ACC112 (cell line): ENCODE results near the gene RGS10.
"Not testable (repeated sequence)": the region's sequence is repeated elsewhere in the genome, so short reads cannot be mapped to it uniquely, and the experiment has no call there.

ENCODE experiments used
- H2AFZ ChIP-seq: fragments of 200-600 bp; sonication (generic); one replicate; pipeline ENCODE4 v1.6.0; 2017; ENCODE audit warnings: antibody characterized with exemption, low read length; ENCODE audit not compliant: unreplicated experiment
- H3K27ac ChIP-seq: fragments of 200-600 bp; sonication (generic); 2 replicates; pipeline ENCODE4 v1.5.1; 2014; ENCODE audit warnings: low read depth, mild to moderate bottlenecking, antibody characterized with exemption, low read length, moderate library complexity
- H3K27me3 ChIP-seq: fragments of 200-600 bp; sonication (generic); 2 replicates; pipeline ENCODE4 v1.6.1; 2014; ENCODE audit warnings: mild to moderate bottlenecking, antibody characterized with exemption, low read length, moderate library complexity, mixed read lengths; ENCODE audit not compliant: insufficient read depth
- H3K36me3 ChIP-seq: fragments of 200-600 bp; sonication (generic); 2 replicates; pipeline ENCODE4 v1.6.1; 2016; ENCODE audit warnings: mild to moderate bottlenecking, antibody characterized with exemption, low read length, moderate library complexity, mixed read lengths; ENCODE audit not compliant: insufficient read depth
- H3K4me1 ChIP-seq: fragments of 200-600 bp; sonication (generic); one replicate; pipeline ENCODE4 v1.6.1; 2016; ENCODE audit warnings: low read length, mixed read lengths; ENCODE audit not compliant: insufficient read depth, unreplicated experiment, control insufficient read depth
- H3K4me3 ChIP-seq: fragments of 200-600 bp; sonication (generic); 2 replicates; pipeline ENCODE4 v1.5.1; 2014; ENCODE audit warnings: mild to moderate bottlenecking, low read depth, low read length
- H3K79me2 ChIP-seq: fragments of 200-600 bp; sonication (generic); one replicate; pipeline ENCODE4 v1.6.0; 2016; ENCODE audit warnings: low read length; ENCODE audit not compliant: control insufficient read depth, unreplicated experiment, insufficient read depth

The RGS10 gene

DNA sequence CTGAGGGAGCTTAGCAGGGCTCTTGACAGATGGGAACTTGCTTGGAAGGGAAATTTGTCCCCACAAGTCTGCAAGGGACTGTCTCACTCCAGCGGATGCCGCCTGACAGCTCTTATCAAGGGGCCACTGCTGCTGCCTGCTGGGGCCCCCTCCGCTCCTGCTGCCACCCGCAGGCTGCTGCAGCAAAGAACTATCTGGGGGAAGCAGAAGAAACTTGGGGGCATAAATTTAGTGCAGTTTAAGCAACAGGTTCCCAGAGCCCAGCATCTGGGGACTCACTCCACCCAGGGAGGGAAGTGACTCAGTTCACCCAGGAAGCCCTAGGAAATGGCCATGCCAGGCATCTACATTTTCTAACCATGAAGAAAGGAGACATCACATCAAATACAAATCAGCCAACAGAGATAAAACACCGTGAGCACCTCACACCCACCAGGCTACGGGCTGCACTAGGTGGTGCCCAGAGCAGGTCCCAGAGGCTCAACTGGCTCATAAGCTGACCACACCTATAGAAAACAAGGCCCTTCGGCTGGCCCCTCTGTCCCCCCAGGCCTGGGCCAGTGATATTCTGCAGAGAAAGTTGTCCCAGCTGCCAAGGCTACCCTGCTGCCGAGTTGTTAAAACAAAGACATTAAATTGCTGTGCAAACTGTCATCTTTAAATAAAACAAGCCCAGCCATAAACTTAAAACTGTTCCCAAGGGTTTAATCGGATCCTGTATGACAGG is 3.7 kb downstream of the RGS10 start:
- Histone ChIP-seq H3K36me3 (no peaks in the 10 kb centered on the region), H2AFZ (no peak overlapping the region), H3K4me1 (peaks cover 32% of the 10 kb centered on the region), H3K27me3 (no peaks in the 10 kb centered on the region), H3K4me3 (no peak overlapping the region), H3K27ac (no peak overlapping the region), H3K79me2 (peaks cover 55% of the 10 kb centered on the region)

DNA sequence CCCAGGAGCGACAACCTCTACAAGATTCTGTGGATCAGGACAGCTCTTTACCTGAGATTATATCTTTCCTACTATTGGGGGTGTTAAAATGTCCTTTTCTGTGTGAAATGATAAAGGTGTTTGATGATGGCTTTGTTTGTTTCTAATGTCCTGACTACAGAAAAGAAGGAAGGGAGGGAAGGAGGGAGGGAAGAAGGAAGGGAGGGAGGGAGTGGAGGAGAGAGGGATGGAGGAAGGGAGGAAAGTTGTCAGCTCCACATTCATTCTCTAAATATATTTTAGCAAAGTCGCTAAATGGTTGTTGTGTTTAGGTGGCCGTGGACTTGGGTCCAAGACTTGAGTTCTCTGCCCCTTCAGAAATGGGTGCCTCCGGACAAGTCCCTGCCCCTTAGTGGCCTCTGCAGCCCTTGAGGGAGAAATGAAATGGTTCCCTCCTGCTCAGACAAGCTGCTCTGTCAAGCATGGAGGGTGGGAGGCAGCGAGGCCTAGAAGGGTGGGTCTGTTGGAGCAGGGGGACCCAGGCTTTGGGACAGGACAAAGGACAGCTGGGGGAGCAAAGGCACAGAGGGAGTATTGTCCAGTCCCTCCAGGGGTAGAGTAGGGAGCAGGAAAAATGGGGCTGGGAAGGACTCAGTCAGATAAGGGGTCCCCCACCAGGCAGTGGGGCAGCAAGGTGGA is 4.4 kb downstream of the RGS10 start:
- Histone ChIP-seq H2AFZ (no peak overlapping the region), H3K79me2 (peaks cover 55% of the 10 kb centered on the region), H3K4me1 (peaks cover 28% of the 10 kb centered on the region), H3K36me3 (no peaks in the 10 kb centered on the region), H3K27me3 (no peaks in the 10 kb centered on the region), H3K27ac (no peak overlapping the region), H3K4me3 (no peak overlapping the region)

DNA sequence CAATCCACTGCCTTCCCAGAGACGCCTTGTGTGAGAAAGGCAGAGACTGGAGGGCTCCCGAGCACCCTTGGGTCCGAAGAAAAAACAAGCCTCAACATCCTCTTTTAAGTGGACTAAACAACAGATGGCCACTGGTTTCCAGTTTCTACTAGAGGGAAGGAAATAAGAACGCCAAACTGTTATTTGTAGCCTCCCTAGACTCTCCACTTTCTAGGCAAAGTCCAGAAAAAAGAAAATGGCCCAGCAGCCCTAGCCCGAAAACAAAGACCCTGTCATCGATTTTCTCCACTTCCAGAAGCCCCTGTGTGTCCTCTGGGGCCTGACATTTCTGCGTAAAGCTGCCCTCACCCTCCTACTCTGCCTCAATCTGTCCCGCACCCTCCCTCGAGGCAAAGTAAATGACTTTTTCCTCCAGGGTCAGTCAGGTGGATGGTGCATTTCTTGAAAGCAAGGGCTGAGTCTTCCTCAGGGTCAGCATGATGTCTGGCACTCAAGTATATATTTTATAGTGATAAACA is 6.0 kb downstream of the RGS10 start:
- Histone ChIP-seq H3K36me3 (no peaks in the 10 kb centered on the region), H3K79me2 (peaks cover 53% of the 10 kb centered on the region), H2AFZ (no peak overlapping the region)

GRCh38 chr10:119535837-119536507 is 6.5 kb downstream of the RGS10 start:
- Histone ChIP-seq H3K79me2 (peaks cover 51% of the 10 kb centered on the region), H3K36me3 (no peaks in the 10 kb centered on the region), H3K4me3 (no peak overlapping the region), H3K27me3 (no peaks in the 10 kb centered on the region), H3K27ac (no peak overlapping the region), H3K4me1 (peaks cover 20% of the 10 kb centered on the region), H2AFZ (no peak overlapping the region)

More for the DNA sequence above, 6.0 kb downstream of the RGS10 start:
- Histone ChIP-seq H3K27me3 (no peaks in the 10 kb centered on the region), H3K27ac (no peak overlapping the region), H3K4me1 (peaks cover 26% of the 10 kb centered on the region), H3K4me3 (no peak overlapping the region)

GRCh38 chr10:119535305-119535704 is 7.2 kb downstream of the RGS10 start:
- H3K4me1 ChIP-seq: peaks cover 16% of the 10 kb centered on the region
- no peak overlapping the region for H3K27ac ChIP-seq
- no peak overlapping the region for H2AFZ ChIP-seq
- peaks cover 49% of the 10 kb centered on the region for H3K79me2 ChIP-seq
- H3K27me3 ChIP-seq: no peaks in the 10 kb centered on the region
- no peaks in the 10 kb centered on the region for H3K36me3 ChIP-seq
- H3K4me3 ChIP-seq: no peak overlapping the region

GRCh38 chr10:119533473-119533872 is 9.0 kb downstream of the RGS10 start:
- Histone ChIP-seq H3K4me3 (no peak overlapping the region), H3K4me1 (peaks cover 10% of the 10 kb centered on the region), H3K27ac (no peak overlapping the region), H3K79me2 (peaks cover 31% of the 10 kb centered on the region), H2AFZ (no peak overlapping the region), H3K36me3 (no peaks in the 10 kb centered on the region), H3K27me3 (no peaks in the 10 kb centered on the region)

- H2AFZ ChIP-seq, H3K36me3 ChIP-seq, H3K27me3 ChIP-seq, H3K27ac ChIP-seq, H3K4me3 ChIP-seq: not testable (repeated sequence)
- H3K4me1 ChIP-seq: peaks cover 10% of the 10 kb centered on the region
- peaks cover 32% of the 10 kb centered on the region for H3K79me2 ChIP-seq
These were observed 9.7 kb downstream of the RGS10 start for GRCh38 chr10:119532791-119533190.

- peaks cover 10% of the 10 kb centered on the region for H3K4me1 ChIP-seq
These were observed 10.3 kb downstream of the RGS10 start for GRCh38 chr10:119532251-119532650.

DNA sequence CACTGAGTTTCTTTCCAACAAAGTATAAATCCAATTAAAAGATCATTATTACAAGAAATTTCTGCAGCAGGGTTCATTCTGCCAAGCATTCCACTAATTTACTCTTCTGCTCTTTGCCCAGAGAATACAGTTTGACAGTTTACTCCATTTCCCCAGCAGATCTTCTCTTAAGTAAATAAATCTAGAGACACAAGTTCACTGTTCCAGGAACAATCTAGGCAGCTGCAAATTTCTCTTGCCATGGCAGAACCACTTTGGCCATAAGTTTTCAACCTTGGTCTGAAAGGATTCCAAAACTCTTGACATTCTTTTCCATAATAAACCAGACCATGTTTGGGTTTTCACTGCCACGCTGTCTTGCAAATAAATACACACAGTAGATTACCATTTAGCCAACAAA is 11.5 kb downstream of the RGS10 start:
- no peak overlapping the region for H3K27ac ChIP-seq

More at GRCh38 chr10:119532251-119532650, 10.3 kb downstream of the RGS10 start:
- peaks cover 33% of the 10 kb centered on the region for H3K79me2 ChIP-seq
- not testable (repeated sequence) for H3K36me3 ChIP-seq, H2AFZ ChIP-seq, H3K27ac ChIP-seq, H3K27me3 ChIP-seq, H3K4me3 ChIP-seq

GRCh38 chr10:119528663-119529237 is 13.8 kb downstream of the RGS10 start:
- peaks cover 27% of the 10 kb centered on the region for H3K79me2 ChIP-seq
- not testable (repeated sequence) for H3K36me3 ChIP-seq, H2AFZ ChIP-seq, H3K4me3 ChIP-seq, H3K27me3 ChIP-seq
- peak overlapping the region; percentile 36; the same call in 1 of the 2 replicates for H3K27ac ChIP-seq
- peaks cover 10% of the 10 kb centered on the region for H3K4me1 ChIP-seq

More for the DNA sequence above, 11.5 kb downstream of the RGS10 start:
- Histone ChIP-seq H3K36me3 (no peaks in the 10 kb centered on the region), H3K79me2 (peaks cover 37% of the 10 kb centered on the region), H2AFZ (no peak overlapping the region), H3K4me1 (peaks cover 10% of the 10 kb centered on the region), H3K4me3 (no peak overlapping the region), H3K27me3 (no peaks in the 10 kb centered on the region)
